GM21526 (cell line): ENCODE results near the gene TRIOBP.
"Not testable (repeated sequence)": the region's sequence is repeated elsewhere in the genome, so short reads cannot be mapped to it uniquely, and the experiment has no call there.

ENCODE experiments used
- ATAC-seq: cut with Tn5 transposase; IDR thresholded peaks from one replicate; pipeline ENCODE4 v1.9.1; 2021; ENCODE audit warnings: moderate library complexity; ENCODE audit not compliant: unreplicated experiment, low FRiP score

Gene TRIOBP

GRCh38 chr22:37690901-37691504 lies 5.8 kb upstream of the TRIOBP start:
- no peak for ATAC-seq

GRCh38 chr22:37692627-37693285 lies 4.1 kb upstream of the TRIOBP start:
- no peak for ATAC-seq

GRCh38 chr22:37694131-37694530 lies 2.7 kb upstream of the TRIOBP start:
- not testable (repeated sequence) for ATAC-seq

- ATAC-seq, result not testable (repeated sequence)
Measured at GRCh38 chr22:37696260-37696656, 590 bp upstream of the TRIOBP start.

DNA sequence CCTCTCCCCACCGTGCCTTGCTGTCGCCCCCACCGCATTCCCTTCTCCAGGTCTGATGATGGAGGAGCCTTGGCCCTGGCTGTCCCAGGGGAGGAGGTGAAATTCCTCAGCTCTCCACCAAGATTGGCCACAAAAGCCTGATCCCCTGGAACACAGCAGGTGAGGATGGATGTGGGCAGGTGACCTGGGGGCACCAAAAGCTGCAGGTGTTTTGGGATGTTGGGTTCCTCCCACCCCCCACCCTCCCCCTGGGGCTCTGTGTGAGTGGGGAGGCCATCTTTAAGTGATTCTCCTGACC lies 639 bp downstream of the TRIOBP start:
- no peak for ATAC-seq

GRCh38 chr22:37701141-37701786 lies 4.4 kb downstream of the TRIOBP start:
- no peak for ATAC-seq

- ATAC-seq, result no peak
Measured at GRCh38 chr22:37703906-37704305, 7.1 kb downstream of the TRIOBP start.

GRCh38 chr22:37704645-37705044 lies 7.8 kb downstream of the TRIOBP start:
- ATAC-seq, result no peak

GRCh38 chr22:37705205-37705604 lies 8.4 kb downstream of the TRIOBP start:
- ATAC-seq, result no peak

DNA sequence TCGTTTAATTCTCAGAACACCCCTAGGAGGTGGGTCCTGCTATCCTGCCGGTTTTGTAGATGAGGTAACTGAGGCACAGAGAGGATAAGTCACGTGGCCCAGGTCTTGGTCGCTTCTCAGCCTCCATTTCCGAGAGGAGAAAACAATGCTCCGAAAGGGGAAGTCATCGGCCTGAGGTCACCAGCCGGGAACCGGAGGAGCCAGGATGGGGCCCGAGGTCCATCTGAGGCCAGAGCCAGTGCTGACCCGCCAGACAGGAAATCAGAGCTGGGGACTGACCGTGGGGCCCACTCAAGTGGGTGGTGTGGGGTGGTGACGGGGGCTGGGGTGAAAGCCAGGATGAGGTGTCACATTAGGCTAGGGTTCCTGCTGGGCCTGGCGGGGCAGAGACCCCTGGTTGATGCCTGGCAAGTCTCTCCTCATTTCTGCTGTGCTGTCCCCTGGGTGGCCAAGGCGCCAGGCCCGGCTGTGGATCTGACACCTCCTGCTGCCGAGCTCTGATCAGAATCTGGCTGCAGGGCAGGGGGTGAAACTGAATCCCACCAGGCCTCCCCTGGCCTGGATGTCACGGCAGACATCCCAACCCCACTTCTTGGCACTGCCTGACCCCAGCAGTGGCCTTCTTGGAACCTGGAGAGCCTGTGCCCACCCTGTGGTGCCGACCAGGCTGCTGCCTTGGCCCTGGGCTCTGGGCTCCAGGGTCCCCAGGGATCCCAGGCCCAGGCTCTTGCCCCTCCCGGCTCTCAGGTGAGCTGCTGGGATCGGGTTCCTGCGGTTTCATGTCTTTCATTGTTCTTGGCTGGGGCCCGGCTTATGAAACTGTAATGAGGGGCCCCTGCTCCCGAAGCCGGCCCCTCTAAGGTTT lies 12.0 kb downstream of the TRIOBP start:
- ATAC-seq, result no peak

DNA sequence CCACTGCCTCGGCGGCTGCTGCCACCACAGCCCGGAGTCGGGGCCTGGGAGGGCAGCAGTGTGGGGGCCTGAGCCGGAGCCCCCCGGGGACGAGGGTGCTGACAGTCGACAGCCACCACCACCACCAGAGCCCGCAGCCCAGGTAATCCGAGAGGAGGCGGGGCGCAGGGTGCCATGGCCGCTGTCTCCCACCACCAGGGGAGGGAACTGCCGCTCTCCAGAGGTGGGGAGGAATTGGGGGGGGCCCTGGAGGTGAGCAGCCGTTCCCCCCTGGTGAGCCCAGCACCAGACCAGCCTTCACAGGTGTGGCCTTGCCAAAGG lies 12.6 kb downstream of the TRIOBP start:
- ATAC-seq, result no peak

GRCh38 chr22:37710675-37711074 lies 13.8 kb downstream of the TRIOBP start:
- ATAC-seq, result no peak

- ATAC-seq, result no peak
Measured at GRCh38 chr22:37711490-37711889, 14.6 kb downstream of the TRIOBP start.

DNA sequence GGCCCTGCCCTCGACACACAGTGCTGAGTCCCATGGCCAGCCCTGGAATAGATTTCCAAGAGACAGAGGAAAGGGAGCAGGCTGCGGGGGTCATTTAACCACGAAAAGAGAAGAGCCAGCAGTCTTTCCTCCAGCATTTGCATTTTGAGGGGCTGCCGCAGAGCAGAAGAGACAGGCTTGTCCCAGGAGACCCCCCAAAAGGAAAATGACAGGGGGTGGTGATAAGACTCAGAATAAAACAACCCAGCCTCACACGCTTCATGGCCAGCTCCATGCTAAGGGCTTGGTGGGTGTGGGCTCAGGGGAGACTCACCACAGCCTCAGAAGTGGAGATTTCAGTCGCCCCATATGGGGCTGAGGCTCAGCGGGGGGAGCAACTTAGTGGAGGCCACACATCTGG lies 16.9 kb downstream of the TRIOBP start:
- ATAC-seq, result no peak

DNA sequence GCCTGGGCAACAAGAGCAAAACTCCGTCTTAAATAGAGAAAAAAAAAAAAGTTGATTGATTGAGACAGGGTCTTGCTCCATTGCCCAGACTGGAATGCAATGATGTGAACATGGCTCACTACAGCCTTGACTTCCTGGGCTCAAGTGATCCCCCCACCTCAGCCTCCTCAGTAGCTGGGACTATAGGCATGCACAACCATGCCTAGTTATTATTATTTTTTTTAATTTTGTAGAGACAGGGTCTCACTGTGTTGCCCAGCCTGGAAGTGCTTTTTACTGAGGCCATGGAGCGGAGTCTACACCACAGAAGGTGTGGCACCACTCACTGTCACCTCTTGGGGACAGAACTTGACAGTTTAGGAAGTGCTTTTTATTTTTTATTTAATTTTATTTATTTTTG lies 17.8 kb downstream of the TRIOBP start:
- no peak for ATAC-seq

GRCh38 chr22:37715760-37716159 lies 18.9 kb downstream of the TRIOBP start:
- ATAC-seq, result no peak

DNA sequence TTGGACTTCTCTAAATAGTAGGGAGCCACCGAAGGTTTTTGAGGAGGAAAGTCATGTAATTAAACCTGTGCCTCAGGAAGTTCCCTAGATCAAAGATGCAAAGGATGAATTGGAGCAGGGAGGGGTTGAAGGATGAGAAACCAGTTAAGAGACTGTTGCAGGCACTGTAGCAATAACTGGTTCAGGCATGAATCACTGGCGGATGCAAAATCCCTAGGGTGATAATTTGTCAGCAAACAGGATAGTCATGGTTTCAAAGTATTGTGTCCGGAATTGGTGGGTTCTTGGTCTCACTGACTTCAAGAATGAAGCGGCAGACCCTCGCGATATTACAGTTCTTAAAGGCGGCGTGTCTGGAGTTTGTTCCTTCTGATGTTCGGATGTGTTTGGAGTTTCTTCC lies 19.9 kb downstream of the TRIOBP start:
- no peak for ATAC-seq

- not testable (repeated sequence) for ATAC-seq
Measured at GRCh38 chr22:37717235-37717634, 20.4 kb downstream of the TRIOBP start.

- ATAC-seq, result not testable (repeated sequence)
Measured at GRCh38 chr22:37717746-37718305, 21.0 kb downstream of the TRIOBP start.

- no peak for ATAC-seq
Measured at GRCh38 chr22:37725551-37726240, 28.8 kb downstream of the TRIOBP start.
